HepG2 (cell line): ENCODE measurements around the gene WIPF2. TPM values are rescaled to one million over a fixed set of nuclear protein-coding genes. Genes with fewer than 3 reads are reported as not detected.

Experiments
- AGO2 ChIP-seq: fragments of 200-400 bp; formaldehyde crosslinking; optimal IDR thresholded peaks from 2 replicates; pipeline ENCODE3; 2017; ENCODE audit warnings: mild to moderate bottlenecking, low read depth, low read length, moderate library complexity
- CC2D1A ChIP-seq: sonication (generic); formaldehyde crosslinking; IDR thresholded peaks from 2 replicates; pipeline ENCODE4 v1.8.1; 2023; ENCODE audit warnings: mild to moderate bottlenecking, missing genetic modification reagents
- FLYWCH1 ChIP-seq: sonication (generic); formaldehyde crosslinking; IDR thresholded peaks from 2 replicates; pipeline ENCODE4 v1.8.1; 2023; ENCODE audit warnings: mild to moderate bottlenecking, missing genetic modification reagents
- HES4 ChIP-seq: sonication (generic); formaldehyde crosslinking; IDR thresholded peaks from 2 replicates; pipeline ENCODE4 v1.9.0; 2021; ENCODE audit warnings: mild to moderate bottlenecking, missing genetic modification reagents, borderline replicate concordance
- HOXA9 ChIP-seq: sonication (generic); formaldehyde crosslinking; IDR thresholded peaks from 2 replicates; pipeline ENCODE4 v1.8.1; 2022; ENCODE audit warnings: missing genetic modification reagents, mild to moderate bottlenecking, moderate library complexity, borderline replicate concordance
- KAT8 ChIP-seq: IDR thresholded peaks from 2 replicates; pipeline ENCODE4 v1.6.1; 2016; ENCODE audit warnings: missing genetic modification reagents, missing compliant biosample characterization
- MAFF ChIP-seq: IDR thresholded peaks from 2 replicates; pipeline ENCODE4 v1.6.1; 2011; ENCODE audit warnings: low read depth, low read length, improper control_type of control experiment
- NCOR1 ChIP-seq: fragments of 200-600 bp; sonication (generic); IDR thresholded peaks from 2 replicates; pipeline ENCODE4 v1.7.0; 2017; ENCODE audit warnings: antibody characterized with exemption, low read length, borderline replicate concordance
- NFRKB ChIP-seq: fragments of 450-650 bp; IDR thresholded peaks from 2 replicates; pipeline ENCODE4 v1.6.1; 2017
- NRL ChIP-seq: sonication (generic); formaldehyde crosslinking; IDR thresholded peaks from 2 replicates; pipeline ENCODE4 v1.5.0; 2020; ENCODE audit warnings: missing genetic modification reagents, mild to moderate bottlenecking, moderate library complexity, borderline replicate concordance
- PHF8 ChIP-seq: sonication (generic); formaldehyde crosslinking; IDR thresholded peaks from 2 replicates; pipeline ENCODE4 v1.5.0; 2020; ENCODE audit warnings: missing genetic modification reagents
- POLR2G ChIP-seq: fragments of 200-400 bp; formaldehyde crosslinking; IDR thresholded peaks from 2 replicates; pipeline ENCODE4 v1.6.1; 2018; ENCODE audit warnings: mild to moderate bottlenecking, low read depth, low read length, moderate library complexity
- SNAPC2 ChIP-seq: sonication (generic); formaldehyde crosslinking; IDR thresholded peaks from 2 replicates; pipeline ENCODE4 v1.8.1; 2022; ENCODE audit warnings: mild to moderate bottlenecking, missing genetic modification reagents
- SP4 ChIP-seq: sonication (generic); formaldehyde crosslinking; IDR thresholded peaks from 2 replicates; pipeline ENCODE4 v1.8.1; 2023; ENCODE audit warnings: mild to moderate bottlenecking, missing genetic modification reagents
- SYNCRIP ChIP-seq: fragments of 200-400 bp; formaldehyde crosslinking; IDR thresholded peaks from 2 replicates; pipeline ENCODE4 v1.6.1; 2018; ENCODE audit warnings: mild to moderate bottlenecking, low read depth, low read length; ENCODE audit not compliant: insufficient read depth
- ZBED4 ChIP-seq: sonication (generic); formaldehyde crosslinking; IDR thresholded peaks from 2 replicates; pipeline ENCODE4 v1.4.0; 2020; ENCODE audit warnings: missing genetic modification reagents, borderline replicate concordance
- ZBTB2 ChIP-seq: sonication (generic); formaldehyde crosslinking; IDR thresholded peaks from 2 replicates; pipeline ENCODE4 v1.8.0; 2022; ENCODE audit warnings: low read depth, missing genetic modification reagents
- ZFP62 ChIP-seq: sonication (generic); formaldehyde crosslinking; IDR thresholded peaks from 2 replicates; pipeline ENCODE4 v1.4.0; 2020; ENCODE audit warnings: missing genetic modification reagents
- ZNF329 ChIP-seq: sonication (generic); formaldehyde crosslinking; IDR thresholded peaks from 2 replicates; pipeline ENCODE4 v1.9.0; 2021; ENCODE audit warnings: low read depth, mild to moderate bottlenecking, missing genetic modification reagents
- ZNF343 ChIP-seq: sonication (generic); formaldehyde crosslinking; IDR thresholded peaks from 2 replicates; pipeline ENCODE4 v1.4.0; 2020; ENCODE audit warnings: mild to moderate bottlenecking, missing genetic modification reagents
- ZNF441 ChIP-seq: sonication (generic); formaldehyde crosslinking; IDR thresholded peaks from 2 replicates; pipeline ENCODE4 v1.7.0; 2021; ENCODE audit warnings: missing genetic modification reagents, borderline replicate concordance
- ZNF543 ChIP-seq: sonication (generic); formaldehyde crosslinking; IDR thresholded peaks from 2 replicates; pipeline ENCODE4 v1.4.0; 2020; ENCODE audit warnings: mild to moderate bottlenecking, missing genetic modification reagents
- ZNF713 ChIP-seq: sonication (generic); formaldehyde crosslinking; IDR thresholded peaks from 2 replicates; pipeline ENCODE4 v1.4.0; 2020; ENCODE audit warnings: mild to moderate bottlenecking, missing genetic modification reagents
- ZNF740 ChIP-seq: sonication (generic); formaldehyde crosslinking; IDR thresholded peaks from 2 replicates; pipeline ENCODE4 v1.4.0; 2020; ENCODE audit warnings: missing genetic modification reagents
- ZSCAN29 ChIP-seq: sonication (generic); formaldehyde crosslinking; conservative IDR thresholded peaks from 2 replicates; pipeline ENCODE4 v1.4.0; 2020; ENCODE audit warnings: mild to moderate bottlenecking, missing genetic modification reagents
- polyA plus RNA-seq, 8 experiments: library from polyadenylated mRNA; depleted of rRNA in 3 of 8; stranded (reverse) in 7 of 8; unstranded in 1 of 8; fragments of >200 nt; fragmentation: Illumina TruSeq in 4 of 8; extraction: Trizol in 4 of 8; gene quantifications; 2 replicates each; pipeline versions ENCODE4 v1.2.1 to v1.2.3, GENCODE V29; 2011 to 2016; ENCODE audit warnings: low read depth in 4 of 8, missing spikeins in 1 of 8, mixed read lengths in 1 of 8; ENCODE audit not compliant: insufficient read depth in 1 of 8
- total RNA-seq, 5 experiments: library from RNA; depleted of rRNA; stranded (reverse); fragments of >200 nt; fragmentation: Illumina TruSeq; extraction: Trizol; gene quantifications; 2 replicates each; pipeline ENCODE4 v1.2.3, GENCODE V29; 2016; ENCODE audit warnings: low read depth in 1 of 5

WIPF2 gene
- total and polyA plus RNA-seq, 2 of the 13 experiments (the other 11 are each of a cell fraction or from before 2014, with no cell fraction given): 7.2 to 10.8 TPM

GRCh38 chr17:40287494-40288369, 68.6 kb downstream of the WIPF2 start, which contains the start of gene CDC6 (continued):
- TF ChIP-seq MAFF (no peak), NCOR1 (peak; percentile 15; the same call in 1 of the 2 replicates), ZNF740 (CRISPR knock-in tag) (no peak), ZNF441 (CRISPR knock-in tag) (peak; percentile 68), ZSCAN29 (CRISPR knock-in tag) (0 out of 2 replicates have a peak, but pooled peaks have one; percentile 52), SNAPC2 (CRISPR knock-in tag) (peak; percentile 84), FLYWCH1 (CRISPR knock-in tag) (peak; percentile 78; the same call in 1 of the 2 replicates), SP4 (CRISPR knock-in tag) (peak; percentile 98), CC2D1A (CRISPR knock-in tag) (no peak), KAT8 (CRISPR knock-in tag) (peak; percentile 87), SYNCRIP (no peak), ZFP62 (CRISPR knock-in tag) (no peak), NFRKB (peak; percentile 34; the same call in 1 of the 2 replicates), HES4 (CRISPR knock-in tag) (no peak; the same call in 1 of the 2 replicates), ZNF343 (no peak), NRL (CRISPR knock-in tag) (peak; percentile 91; the same call in 1 of the 2 replicates), HOXA9 (no peak; the same call in 1 of the 2 replicates), AGO2 (peak; percentile 73), ZBED4 (peak; percentile 52; the same call in 1 of the 2 replicates), POLR2G (peak; percentile 92), ZNF543 (CRISPR knock-in tag) (no peak; the same call in 1 of the 2 replicates), ZBTB2 (CRISPR knock-in tag) (no peak; the same call in 1 of the 2 replicates), PHF8 (CRISPR knock-in tag) (peak; percentile 85), ZNF713 (CRISPR knock-in tag) (peak; percentile 75; the same call in 1 of the 2 replicates), ZNF329 (CRISPR knock-in tag) (peak; percentile 71; the same call in 1 of the 2 replicates)
